Fibroblast of pulmonary artery (primary cell): ENCODE data around the gene STK24.

Source experiments
- DNase-seq: peaks from one replicate; pipeline ENCODE4 v3.0.0-alpha.2; 2010; ENCODE audit warnings: low read depth
- H3K4me3 ChIP-seq: replicated peaks from 2 replicates; pipeline ENCODE4 v1.5.1; 2011; ENCODE audit warnings: low read depth, mild to moderate bottlenecking, control low read depth, low read length, moderate library complexity
- CTCF ChIP-seq: IDR thresholded peaks from 2 replicates; pipeline ENCODE4 v1.5.1; 2011; ENCODE audit warnings: mild to moderate bottlenecking, control low read depth, low read length, inconsistent platforms; ENCODE audit errors: missing control alignments

STK24 gene

GRCh38 chr13:98582947-98583346, 6.0 kb upstream of the STK24 start:
- DNase-seq, result no peak
- no peak overlapping the region for H3K4me3 ChIP-seq
- TF ChIP-seq CTCF, result no peak

DNA sequence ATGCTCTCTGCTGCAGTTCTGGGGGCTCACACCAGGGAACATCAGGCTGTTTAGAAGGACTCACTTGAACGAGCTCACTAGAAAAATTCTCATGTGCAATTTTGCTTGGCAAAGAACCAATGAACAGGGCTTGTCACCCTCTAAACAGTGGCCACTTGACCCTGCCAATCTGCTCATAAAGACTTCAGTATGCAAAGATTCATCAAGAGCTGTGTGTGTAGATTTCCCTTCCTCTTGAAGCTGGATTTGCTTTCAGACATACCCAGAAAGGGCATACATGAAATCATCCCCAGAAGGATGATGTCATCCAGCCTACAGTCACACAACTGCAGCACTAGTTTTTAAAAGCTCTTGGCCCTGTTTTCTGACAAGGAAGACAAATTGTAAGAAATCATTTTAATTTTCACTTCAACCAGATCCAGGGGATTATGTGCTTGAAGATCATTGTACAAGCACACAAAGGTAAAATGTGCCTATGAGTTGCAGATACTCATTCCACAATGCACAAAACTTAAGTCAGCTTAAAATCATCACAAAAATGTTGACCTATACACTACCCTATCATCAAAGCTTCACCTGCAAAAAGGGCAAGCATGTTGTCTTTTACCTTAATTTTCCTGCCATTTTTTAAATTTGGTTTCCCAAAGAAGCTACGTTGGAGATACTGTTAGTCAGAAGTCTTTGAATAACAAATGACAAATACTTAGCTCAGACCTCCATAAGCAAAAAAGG, 5.2 kb upstream of the STK24 start:
- no peak overlapping the region for H3K4me3 ChIP-seq
- DNase-seq, result peak; percentile 60
- no peak for TF ChIP-seq CTCF

- TF ChIP-seq CTCF, result no peak
- H3K4me3 ChIP-seq, result no peak overlapping the region
- DNase-seq, result no peak
These were observed 4.5 kb upstream of the STK24 start for GRCh38 chr13:98581381-98581780.

DNA sequence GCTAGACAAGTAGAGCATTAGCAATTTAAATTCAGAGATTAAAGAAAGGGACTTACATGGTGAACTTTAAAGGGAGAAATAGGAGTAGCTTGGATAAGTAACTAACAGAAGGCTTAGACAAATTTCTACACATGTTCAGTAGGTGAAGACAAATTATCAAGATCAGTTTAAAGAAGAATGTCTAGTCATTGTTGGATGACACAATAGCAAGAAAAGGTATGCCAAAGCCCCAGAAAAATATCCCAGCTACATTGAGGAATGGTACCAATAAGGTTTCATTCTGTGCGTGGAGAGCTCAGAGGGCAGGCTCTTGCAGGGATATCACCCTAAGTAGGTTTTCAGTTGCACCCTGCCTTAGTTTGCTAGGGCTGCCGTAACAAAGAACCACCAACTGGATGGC, 3.5 kb upstream of the STK24 start:
- DNase-seq, result no peak
- TF ChIP-seq CTCF, result no peak
- H3K4me3 ChIP-seq, result no peak overlapping the region

GRCh38 chr13:98577836-98578285, 954 bp upstream of the STK24 start:
- DNase-seq, result no peak
- no peak for TF ChIP-seq CTCF
- H3K4me3 ChIP-seq, result peak overlapping the region; percentile 66

- no peak for TF ChIP-seq CTCF
- DNase-seq, result no peak
- H3K4me3 ChIP-seq, result peak overlapping the region; percentile 63
These were observed 534 bp downstream of the STK24 start for GRCh38 chr13:98576200-98576945.

- no peak for TF ChIP-seq CTCF
- peak overlapping the region; percentile 63 for H3K4me3 ChIP-seq
- DNase-seq, result no peak
These were observed 1.1 kb downstream of the STK24 start for GRCh38 chr13:98575904-98576199.
